Upper lobe of right lung (tissue), 1 donor: ENCODE data around the gene SLC19A1. TPM values are rescaled to one million over a fixed set of nuclear protein-coding genes. Genes with fewer than 3 reads are reported as not detected.

Source experiments
- ATAC-seq: fragments of 200-7000 bp; cut with Tn5 transposase; one replicate; pipeline ENCODE4 v1.9.1; 2020; ENCODE audit warnings: mild to moderate bottlenecking, moderate library complexity
- DNase-seq: peaks from one replicate; pipeline ENCODE4 v3.0.0-alpha.2; 2020
- H3K27ac ChIP-seq: fragments of 200-600 bp; one replicate; pipeline ENCODE4 v1.8.0; 2022
- H3K27me3 ChIP-seq: fragments of 200-600 bp; one replicate; pipeline ENCODE4 v1.8.0; 2022; ENCODE audit warnings: mild to moderate bottlenecking
- H3K36me3 ChIP-seq: fragments of 200-600 bp; one replicate; pipeline ENCODE4 v1.8.0; 2022
- H3K4me1 ChIP-seq: fragments of 200-600 bp; one replicate; pipeline ENCODE4 v1.8.0; 2022
- H3K4me3 ChIP-seq: fragments of 200-600 bp; one replicate; pipeline ENCODE4 v1.8.0; 2022; ENCODE audit warnings: mild to moderate bottlenecking
- H3K9me3 ChIP-seq: fragments of 200-600 bp; one replicate; pipeline ENCODE4 v1.8.0; 2022
- intact Hi-C: fragments of 100-400 bp; cut with DNase I; formaldehyde crosslinking; loops from one replicate; pipeline ENCODE4 v1.11.0; 2022
- total RNA-seq: library from RNA; stranded (reverse); fragmentation: NEBNext Ultra II Directional; extraction: Animal tissue kit (Norgen Biotek cat#: 25700); gene quantifications from one replicate; pipeline ENCODE4 v1.2.1, GENCODE V29; 2021
- TF ChIP-seq, protein P1 (sequence below): fragments of 200-600 bp; IDR thresholded peaks from one replicate; pipeline ENCODE4 v1.8.0; 2022; ENCODE audit warnings: antibody characterized with exemption
- donor health status: DM: no; HTN: yes; CAD: no; lungs with severe emphysema.

Gene SLC19A1
- total RNA-seq, 1 donor from 2014 or later = 39.3 TPM

DNA sequence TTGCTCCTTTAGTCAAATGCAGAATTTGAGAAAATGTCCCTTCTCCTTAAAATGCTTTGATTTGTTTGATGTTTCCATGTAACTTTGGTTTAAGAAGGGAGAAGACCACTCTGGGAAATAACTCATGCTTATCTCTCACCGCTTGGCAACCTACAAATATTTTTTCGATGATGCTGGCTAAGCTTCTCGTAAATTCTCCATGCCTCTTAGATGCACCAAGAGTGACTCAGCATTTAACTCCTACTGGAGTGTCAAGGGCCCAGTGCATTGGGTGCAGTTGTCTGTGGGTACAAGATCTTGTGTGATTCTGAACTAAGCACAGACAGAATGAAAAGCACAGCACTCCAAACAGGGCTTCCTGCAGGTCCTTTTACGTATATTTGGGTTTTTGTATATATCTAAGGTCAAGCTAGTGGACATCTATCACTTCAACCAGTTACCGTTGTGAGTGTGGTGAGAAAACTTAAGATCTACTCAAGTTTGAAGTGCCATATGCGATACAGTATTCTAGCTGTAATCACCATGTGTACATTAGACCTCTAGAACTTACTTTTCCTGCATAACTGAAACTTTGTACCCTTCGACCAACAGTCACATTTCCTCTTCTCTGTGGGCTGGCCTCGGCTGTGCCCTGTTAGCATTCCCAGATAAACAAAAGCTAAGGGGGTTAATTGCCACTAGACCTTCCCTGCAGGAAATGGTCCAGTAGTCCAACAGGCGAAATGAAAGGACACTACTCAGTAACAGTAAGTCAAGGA is 81.5 kb downstream of the SLC19A1 start:
- intact Hi-C loops = no loop called here
- Histone ChIP-seq H3K4me3 (no peak overlapping the region), H3K27ac (no peak overlapping the region), H3K27me3 (no peaks in the 10 kb centered on the region), H3K4me1 (no peaks in the 10 kb centered on the region), H3K9me3 (no peaks in the 10 kb centered on the region), H3K36me3 (no peaks in the 10 kb centered on the region)
- ATAC-seq (no peak), DNase-seq (no peak)
- TF ChIP-seq, protein P1, sequence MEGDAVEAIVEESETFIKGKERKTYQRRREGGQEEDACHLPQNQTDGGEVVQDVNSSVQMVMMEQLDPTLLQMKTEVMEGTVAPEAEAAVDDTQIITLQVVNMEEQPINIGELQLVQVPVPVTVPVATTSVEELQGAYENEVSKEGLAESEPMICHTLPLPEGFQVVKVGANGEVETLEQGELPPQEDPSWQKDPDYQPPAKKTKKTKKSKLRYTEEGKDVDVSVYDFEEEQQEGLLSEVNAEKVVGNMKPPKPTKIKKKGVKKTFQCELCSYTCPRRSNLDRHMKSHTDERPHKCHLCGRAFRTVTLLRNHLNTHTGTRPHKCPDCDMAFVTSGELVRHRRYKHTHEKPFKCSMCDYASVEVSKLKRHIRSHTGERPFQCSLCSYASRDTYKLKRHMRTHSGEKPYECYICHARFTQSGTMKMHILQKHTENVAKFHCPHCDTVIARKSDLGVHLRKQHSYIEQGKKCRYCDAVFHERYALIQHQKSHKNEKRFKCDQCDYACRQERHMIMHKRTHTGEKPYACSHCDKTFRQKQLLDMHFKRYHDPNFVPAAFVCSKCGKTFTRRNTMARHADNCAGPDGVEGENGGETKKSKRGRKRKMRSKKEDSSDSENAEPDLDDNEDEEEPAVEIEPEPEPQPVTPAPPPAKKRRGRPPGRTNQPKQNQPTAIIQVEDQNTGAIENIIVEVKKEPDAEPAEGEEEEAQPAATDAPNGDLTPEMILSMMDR = no peak

DNA sequence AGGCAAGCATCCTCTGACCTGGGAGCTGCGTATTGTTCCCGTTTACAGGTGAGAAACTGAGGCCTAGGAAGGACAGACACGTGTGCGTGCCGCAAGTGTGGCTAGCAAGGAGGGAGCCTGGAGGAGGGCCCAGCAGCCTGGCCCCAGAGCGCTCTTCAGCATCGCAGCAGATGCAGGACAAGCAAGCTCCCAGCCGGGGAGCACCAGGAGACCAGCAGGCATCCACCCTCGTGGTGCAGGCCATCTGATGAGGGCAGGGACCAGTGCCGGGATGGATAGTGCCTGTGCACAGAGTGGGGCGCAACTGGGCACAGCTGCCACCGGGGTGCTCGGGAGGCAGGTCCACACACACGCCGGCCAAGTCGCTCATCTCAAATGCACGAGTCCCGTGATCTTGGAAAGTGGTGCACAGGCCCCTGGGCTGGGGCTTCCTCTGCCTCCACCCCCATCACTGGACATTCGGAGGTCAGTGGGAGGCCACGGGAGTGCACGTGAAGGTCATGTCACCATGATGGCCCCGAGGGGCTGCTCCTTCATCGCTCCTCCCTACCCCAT is 82.2 kb downstream of the SLC19A1 start:
- DNase-seq (no peak), ATAC-seq (no peak)
- Histone ChIP-seq H3K9me3 (no peaks in the 10 kb centered on the region), H3K4me1 (no peaks in the 10 kb centered on the region), H3K4me3 (no peak overlapping the region), H3K36me3 (no peaks in the 10 kb centered on the region), H3K27ac (no peak overlapping the region), H3K27me3 (no peaks in the 10 kb centered on the region)
- TF ChIP-seq, protein P1 = no peak
- intact Hi-C loops = no loop called here

DNA sequence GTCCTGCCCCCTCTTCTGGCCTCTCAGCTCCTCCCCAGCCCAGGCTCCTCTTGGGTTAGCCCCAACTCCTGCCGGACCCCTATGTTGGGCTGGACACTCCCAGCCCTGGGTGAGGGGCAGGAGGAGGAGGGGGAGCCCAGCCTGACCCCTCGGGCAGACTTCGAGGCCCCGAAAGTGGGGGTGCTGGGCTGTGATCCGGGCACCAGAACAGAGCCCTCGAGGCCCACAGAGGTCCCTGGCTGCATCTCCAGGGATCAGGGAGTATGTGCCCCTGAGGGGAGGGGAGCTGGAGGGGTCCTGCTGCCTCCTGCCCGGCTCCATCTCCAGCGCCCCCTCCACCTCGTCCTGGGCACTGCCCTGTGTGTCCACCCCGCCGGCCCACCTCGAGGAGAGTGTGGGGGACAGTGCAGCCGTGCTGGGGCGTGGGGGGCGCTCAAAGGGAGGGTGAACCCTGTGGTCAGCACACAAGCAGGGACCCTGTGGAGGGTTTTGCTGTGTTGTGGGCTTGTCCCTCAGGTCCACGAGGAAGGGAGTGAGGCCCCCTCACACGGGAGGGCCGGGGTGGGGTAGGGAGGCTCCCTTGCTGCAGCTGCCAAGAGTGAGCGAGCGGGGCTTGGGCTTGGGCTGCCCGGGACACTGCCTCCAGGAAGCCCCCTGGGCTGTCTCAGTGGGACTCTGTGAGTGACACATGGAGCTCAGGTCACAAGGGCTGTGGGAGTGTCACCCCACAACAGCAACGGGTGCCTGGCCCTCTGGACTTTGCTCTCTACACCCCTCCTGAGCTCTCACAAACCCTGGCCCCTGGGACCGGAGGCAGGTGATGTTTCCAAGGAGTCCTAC is 82.8 kb downstream of the SLC19A1 start:
- Histone ChIP-seq H3K27ac (no peak overlapping the region), H3K36me3 (no peaks in the 10 kb centered on the region), H3K4me1 (peaks cover 4% of the 10 kb centered on the region), H3K4me3 (no peak overlapping the region), H3K9me3 (no peaks in the 10 kb centered on the region), H3K27me3 (no peaks in the 10 kb centered on the region)
- no peak for ATAC-seq
- intact Hi-C loops = loop anchor here (10.0 kb wide), 1 partner anchor 315 kb away; no protein-coding TSS in a partner anchor
- DNase-seq = no peak
- TF ChIP-seq, protein P1 = no peak

DNA sequence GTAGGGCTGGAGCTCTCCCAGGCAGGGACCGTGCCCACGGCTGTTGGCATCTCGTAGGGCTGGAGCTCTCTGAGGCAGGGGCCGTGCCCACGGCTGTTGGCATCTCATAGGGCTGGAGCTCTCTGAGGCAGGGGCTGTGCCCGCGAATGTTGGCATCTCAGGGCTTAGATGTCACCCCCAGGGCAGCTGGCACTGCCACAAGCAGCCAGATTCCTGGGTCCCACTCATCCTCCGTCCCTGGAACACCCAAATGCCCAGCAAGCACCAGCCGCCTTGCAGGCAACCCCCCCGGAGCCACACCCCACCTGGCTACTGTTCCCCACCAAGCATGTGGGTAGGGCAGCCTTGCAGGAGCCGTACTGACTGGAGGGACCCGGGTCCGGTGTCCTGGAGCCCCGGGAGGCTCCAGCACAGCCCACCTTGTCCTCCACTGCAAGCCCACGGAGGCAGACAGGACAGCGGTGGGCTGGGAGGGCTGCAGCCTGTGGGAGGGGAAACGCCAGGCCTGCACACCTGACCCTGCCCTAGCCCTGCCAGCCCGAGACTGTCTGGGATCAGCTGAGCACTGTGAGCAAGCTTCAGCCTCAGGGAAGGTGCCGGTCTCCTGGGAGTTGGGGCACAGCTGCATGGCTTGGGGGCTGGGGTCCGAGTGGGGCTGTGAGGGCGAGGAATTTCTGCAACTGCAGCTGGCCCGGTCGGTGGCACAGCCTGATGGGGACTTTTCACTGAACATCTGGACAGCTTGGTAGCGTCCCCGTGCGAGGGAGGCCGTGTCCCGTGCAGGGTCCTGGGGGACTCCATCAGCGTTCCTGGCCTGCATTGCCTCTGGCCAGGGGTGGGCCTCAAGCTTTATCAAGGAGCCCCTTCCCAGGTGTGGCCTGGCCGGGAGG is 83.7 kb downstream of the SLC19A1 start:
- no peak for DNase-seq
- H3K27ac ChIP-seq = no peak overlapping the region
- H3K36me3 ChIP-seq = no peaks in the 10 kb centered on the region
- no peaks in the 10 kb centered on the region for H3K27me3 ChIP-seq
- TF ChIP-seq, protein P1 = no peak
- H3K4me3 ChIP-seq = no peak overlapping the region
- peaks cover 4% of the 10 kb centered on the region for H3K4me1 ChIP-seq
- ATAC-seq = no peak
- H3K9me3 ChIP-seq = no peaks in the 10 kb centered on the region
- intact Hi-C loops = loop anchor here (10.0 kb wide), 1 partner anchor 314 kb away; no protein-coding TSS in a partner anchor

DNA sequence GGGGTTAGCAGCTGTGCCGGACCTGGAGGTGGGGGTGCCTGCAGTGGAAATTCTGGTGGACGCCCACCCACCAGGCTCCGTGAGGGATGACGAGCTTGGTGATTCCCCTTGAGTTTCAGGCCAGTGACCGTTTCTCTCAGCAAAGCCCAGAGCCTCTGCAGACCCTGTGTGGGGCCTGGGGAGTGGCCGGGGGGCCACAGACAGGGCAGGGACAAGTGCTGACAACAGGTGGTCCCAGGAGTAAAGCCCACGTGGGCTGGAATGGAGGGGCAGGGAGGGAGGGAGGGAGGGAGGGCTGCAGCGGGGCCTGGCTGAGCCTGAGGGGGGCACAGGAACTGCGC is 84.4 kb downstream of the SLC19A1 start:
- TF ChIP-seq, protein P1 = no peak
- intact Hi-C loops = loop anchor here (10.0 kb wide), 1 partner anchor 313 kb away; no protein-coding TSS in a partner anchor
- DNase-seq = no peak
- H3K27me3 ChIP-seq = no peaks in the 10 kb centered on the region
- no peak overlapping the region for H3K4me3 ChIP-seq
- no peak overlapping the region for H3K27ac ChIP-seq
- no peak for ATAC-seq
- H3K9me3 ChIP-seq = no peaks in the 10 kb centered on the region
- H3K36me3 ChIP-seq = no peaks in the 10 kb centered on the region
- H3K4me1 ChIP-seq = peaks cover 4% of the 10 kb centered on the region
